GM19467 (cell line): ENCODE results near the gene BMS1.
"Not testable (repeated sequence)": the region's sequence is repeated elsewhere in the genome, so short reads cannot be mapped to it uniquely, and the experiment has no call there.

Source experiments
- ATAC-seq: cut with Tn5 transposase; IDR thresholded peaks from one replicate; pipeline ENCODE4 v1.9.1; 2021; ENCODE audit warnings: mild to moderate bottlenecking, moderate library complexity; ENCODE audit not compliant: unreplicated experiment

BMS1 gene

GRCh38 chr10:42783181-42783549 is 570 bp downstream of the BMS1 start:
- no peak for ATAC-seq

DNA sequence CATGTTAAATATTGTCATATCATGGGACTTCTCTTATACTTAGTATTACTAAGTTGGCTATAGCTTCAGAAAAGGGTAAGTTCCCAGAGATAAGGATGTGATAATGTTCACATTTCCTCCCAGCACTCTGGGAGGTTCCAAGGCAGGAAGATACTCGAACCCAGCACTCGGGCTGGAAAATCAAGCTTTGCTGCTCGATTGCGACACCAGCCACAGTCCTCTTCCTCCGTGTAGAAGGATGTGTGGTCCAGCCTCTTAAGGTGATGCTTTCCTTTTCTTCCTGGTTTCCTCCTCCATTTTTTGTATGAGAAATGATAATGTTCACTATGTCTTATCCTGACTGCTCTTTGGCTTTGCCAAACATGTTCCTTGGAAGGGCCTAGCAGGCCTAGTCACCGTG is 3.2 kb downstream of the BMS1 start:
- no peak for ATAC-seq

DNA sequence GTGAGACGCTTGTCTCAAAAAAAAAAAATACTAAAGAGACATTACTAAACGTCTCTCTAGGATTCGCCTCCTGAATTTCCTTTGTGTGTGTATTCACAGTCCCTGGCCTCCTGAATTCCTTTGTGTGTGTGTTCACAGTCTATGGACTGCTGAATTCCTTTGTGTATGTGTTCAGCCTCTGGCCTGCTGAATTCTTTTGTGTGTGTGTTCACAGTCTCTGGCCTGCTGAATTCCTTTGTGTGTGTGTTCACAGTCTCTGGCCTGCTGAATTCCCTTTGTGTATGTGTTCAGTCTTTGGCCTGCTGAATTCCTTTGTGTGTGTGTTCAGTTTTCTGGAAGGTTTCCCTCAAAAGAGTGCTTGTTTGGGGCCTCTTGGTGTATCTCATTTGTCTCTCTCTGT is 8.2 kb downstream of the BMS1 start:
- no peak for ATAC-seq

GRCh38 chr10:42795701-42796100 is 13.1 kb downstream of the BMS1 start:
- no peak for ATAC-seq

GRCh38 chr10:42801135-42801534 is 18.5 kb downstream of the BMS1 start:
- ATAC-seq = no peak

GRCh38 chr10:42802876-42803275 is 20.3 kb downstream of the BMS1 start:
- no peak for ATAC-seq

- no peak for ATAC-seq
These were observed 27.1 kb downstream of the BMS1 start for GRCh38 chr10:42809676-42810075.

- ATAC-seq = no peak
These were observed 29.4 kb downstream of the BMS1 start for GRCh38 chr10:42812028-42812427.

- not testable (repeated sequence) for ATAC-seq
These were observed 31.5 kb downstream of the BMS1 start for GRCh38 chr10:42813989-42814687.

GRCh38 chr10:42816334-42816733 is 33.7 kb downstream of the BMS1 start:
- not testable (repeated sequence) for ATAC-seq

DNA sequence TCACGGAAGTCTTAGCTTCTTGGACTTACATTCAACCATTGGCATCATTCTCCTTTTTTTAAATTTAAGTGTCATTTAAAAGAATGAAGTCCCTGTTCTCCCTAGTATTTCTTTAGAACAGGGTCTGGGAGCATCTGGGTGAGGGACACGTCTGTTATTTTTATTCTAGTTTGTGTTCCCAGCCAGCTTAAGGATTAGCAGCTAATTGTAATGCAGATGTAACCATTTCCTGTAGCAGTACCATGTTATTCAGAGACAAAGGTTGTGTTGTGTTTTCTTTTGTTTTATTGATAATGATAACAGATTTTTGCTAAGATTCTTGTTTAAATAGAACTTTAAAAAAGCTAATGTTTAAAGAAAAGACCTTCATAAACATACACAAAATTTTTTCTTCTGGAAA is 34.3 kb downstream of the BMS1 start:
- no peak for ATAC-seq

GRCh38 chr10:42817417-42817816 is 34.8 kb downstream of the BMS1 start:
- not testable (repeated sequence) for ATAC-seq

DNA sequence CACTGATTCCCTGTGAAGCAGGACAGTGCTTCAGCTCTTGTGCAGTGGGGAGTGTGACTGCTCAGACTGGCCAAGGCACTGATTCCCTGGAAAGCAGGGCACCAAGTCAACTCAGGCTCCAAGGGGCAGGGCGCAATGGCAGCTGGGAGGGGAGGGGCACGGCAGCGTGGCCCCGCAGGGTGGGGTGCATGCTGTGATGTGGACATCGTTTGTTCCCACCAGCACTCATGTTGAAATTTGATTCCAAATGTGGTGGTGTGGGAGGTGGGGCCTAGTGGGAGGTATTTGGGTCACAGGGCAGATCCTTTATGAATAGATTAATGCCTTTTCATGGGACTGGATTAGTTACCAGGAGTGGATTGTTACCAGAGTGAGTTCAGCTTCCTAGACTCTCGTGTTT is 44.2 kb downstream of the BMS1 start:
- not testable (repeated sequence) for ATAC-seq

GRCh38 chr10:42827201-42827600 is 44.6 kb downstream of the BMS1 start:
- no peak for ATAC-seq

DNA sequence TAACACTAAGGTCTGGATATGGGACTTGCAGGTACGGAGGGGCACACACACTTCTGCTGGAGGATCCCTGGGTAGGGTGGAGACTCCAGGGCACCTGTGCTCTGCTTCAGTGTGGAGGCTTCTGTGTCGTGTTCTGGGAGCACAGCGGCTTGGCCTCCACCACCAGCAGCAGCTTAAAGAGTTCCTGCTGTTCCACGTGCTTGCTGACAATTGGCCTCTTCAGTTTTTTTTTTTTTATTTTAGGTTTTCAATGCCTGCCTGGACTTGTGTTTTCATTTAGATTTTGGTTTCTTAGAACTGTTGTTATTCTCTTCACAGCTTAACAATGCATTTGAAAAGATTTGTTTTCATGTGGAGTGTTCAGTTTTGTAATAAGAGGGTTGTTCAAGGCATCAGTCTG is 45.8 kb downstream of the BMS1 start:
- ATAC-seq = not testable (repeated sequence)

- ATAC-seq = no peak
These were observed 47.6 kb downstream of the BMS1 start for GRCh38 chr10:42830237-42830636.

DNA sequence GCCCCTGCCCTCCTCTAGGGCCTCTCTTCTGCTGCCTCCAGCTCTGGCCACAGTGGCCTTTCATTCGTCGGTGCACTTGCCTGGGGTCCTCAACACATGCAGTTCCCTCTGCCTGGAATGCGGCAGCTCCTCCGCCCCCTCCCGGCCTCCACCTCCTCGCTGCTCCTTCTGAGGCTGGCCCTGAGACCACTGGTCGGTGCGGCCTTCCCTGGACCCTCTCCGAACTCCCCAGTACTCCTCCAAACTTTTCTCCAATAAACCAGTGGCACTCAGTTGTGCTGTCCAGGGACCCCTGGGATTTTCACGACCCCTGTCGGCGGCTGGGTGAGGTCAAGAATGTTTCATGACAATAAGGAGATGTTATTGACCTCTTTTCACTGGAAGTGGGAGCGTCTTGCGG is 53.5 kb downstream of the BMS1 start:
- ATAC-seq = no peak

DNA sequence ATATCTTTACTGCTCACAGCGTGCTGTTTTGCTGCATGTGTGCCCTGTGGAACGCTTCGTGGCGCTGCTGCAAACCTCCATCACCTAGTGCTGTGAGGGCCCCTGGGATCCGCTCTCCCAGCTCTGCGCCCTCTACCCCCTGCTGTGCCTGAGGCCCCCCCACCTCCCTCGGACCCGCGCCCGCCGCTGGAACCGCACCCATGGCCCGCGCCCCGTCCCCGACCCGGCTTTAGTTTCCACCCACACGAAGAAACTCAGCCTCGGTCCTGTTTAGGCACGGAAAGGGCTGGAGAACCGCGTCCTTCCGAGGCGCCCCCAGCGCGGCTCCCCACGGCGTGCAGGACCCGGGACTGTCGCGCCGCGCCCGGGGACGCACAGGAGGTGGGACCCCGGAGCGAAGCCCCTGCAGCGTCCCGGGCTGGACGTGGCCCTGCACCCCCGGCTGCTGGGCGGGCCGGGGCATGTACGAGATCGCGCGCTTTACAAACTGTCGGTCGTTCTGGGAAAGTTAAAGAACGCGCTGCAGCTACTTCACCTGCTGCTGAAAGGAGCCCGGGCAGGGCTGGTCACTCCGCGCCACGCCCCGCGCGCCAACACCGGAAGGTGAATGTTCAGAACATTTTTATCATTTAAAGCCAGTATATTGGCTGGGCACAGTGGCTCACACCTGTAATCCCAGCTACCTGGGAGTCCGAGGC is 54.3 kb downstream of the BMS1 start:
- no peak for ATAC-seq

DNA sequence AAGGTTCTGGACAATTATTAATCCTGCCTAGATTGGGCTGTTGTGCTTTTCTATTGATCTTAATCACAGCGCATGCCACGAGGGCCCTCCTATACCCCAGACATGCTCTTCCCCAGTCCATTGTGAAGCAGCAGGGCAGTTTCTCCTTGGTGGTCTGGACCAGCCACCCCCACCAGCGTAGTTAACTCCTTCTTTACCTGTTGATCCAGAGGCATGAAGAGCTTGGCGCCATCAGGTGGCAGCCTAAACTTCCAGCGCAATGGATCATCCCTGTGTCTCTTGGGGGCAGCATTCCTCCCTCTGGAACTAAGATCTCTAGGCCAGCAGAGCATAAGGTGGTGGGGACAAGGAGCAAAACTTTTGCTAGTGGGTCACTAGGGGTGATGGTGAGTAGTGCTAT is 62.2 kb downstream of the BMS1 start:
- ATAC-seq = not testable (repeated sequence)

DNA sequence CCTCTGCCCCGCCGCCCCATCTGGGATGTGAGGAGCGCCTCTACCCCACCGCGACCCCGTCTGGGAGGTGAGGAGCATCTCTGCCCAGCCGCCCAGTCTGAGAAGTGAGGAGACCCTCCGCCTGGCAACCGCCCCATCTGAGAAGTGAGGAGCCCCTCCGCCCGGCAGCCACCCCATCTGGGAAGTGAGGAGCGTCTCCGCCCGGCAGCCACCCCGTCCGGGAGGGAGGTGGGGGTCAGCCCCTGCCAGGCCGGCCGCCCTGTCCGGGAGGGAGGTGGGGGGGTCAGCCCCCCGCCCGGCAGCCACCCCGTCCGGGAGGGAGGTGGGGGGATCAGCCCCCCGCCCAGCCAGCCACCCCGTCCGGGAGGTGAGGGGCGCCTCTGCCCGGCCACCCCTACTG is 64.7 kb downstream of the BMS1 start:
- not testable (repeated sequence) for ATAC-seq

GRCh38 chr10:42850931-42851330 is 68.3 kb downstream of the BMS1 start:
- ATAC-seq = no peak

DNA sequence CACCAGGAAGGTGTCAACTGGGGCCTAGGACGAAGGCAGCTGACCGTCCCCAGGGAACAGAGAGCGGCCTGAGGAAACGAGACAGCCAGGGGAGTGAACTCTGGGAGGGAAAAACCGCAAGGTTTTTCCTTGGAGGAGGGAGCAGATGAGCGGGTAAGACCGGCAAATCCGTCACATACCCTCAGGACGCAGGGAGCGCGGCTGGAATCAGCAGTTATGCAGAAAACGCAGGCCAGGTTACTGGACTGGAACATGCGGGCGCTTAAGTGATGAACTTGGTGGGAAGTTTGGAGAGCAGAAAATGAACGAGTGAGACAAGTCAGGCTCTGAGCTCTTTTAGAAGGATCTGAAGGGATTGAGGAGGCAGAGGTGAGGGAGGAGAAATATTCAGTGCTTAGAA is 76.7 kb downstream of the BMS1 start:
- ATAC-seq = no peak

GRCh38 chr10:42860016-42860415 is 77.4 kb downstream of the BMS1 start:
- ATAC-seq = not testable (repeated sequence)
